SK-N-SH (cell line): ENCODE measurements around the gene ARHGAP26. TPM values are rescaled to one million over a fixed set of nuclear protein-coding genes. Genes with fewer than 3 reads are reported as not detected.

Experiments used
- CTCF ChIA-PET: fragments of 300-600, 350-600 bp; formaldehyde crosslinking; extraction: SDS; loops from one replicate; lab custom pipeline; 2021; lab: Yijun Ruan, JAX
- POLR2A ChIA-PET: fragments of 350-600 bp; sonication (Branson Sonifier 250); formaldehyde crosslinking; extraction: SDS; loops from one replicate; lab custom pipeline; 2020; ENCODE audit warnings: antibody characterized with exemption, inconsistent platforms; lab: Yijun Ruan, JAX
- DNase-seq: peaks from one replicate; pipeline ENCODE4 v3.0.0; 2012
- H2AFZ ChIP-seq: fragments of 200-600 bp; sonication (generic); 2 replicates; pipeline ENCODE4 v1.8.1; 2016; ENCODE audit warnings: antibody characterized with exemption, mild to moderate bottlenecking, low read depth
- H3F3A ChIP-seq: fragments of 200-600 bp; sonication (generic); replicated peaks from 2 replicates; pipeline ENCODE3; 2016; ENCODE audit warnings: antibody characterized with exemption, mild to moderate bottlenecking; ENCODE audit not compliant: insufficient read depth
- H3K27ac ChIP-seq, 2 experiments: fragments of 200-500 bp in 1 of 2; fragments of 200-600 bp in 1 of 2; sonication (Bioruptor generic) in 1 of 2; sonication (generic), shearing (Covaris generic) in 1 of 2; 2 replicates each; pipeline versions ENCODE4 v1.5.1 to v1.6.1; 2014 to 2016; ENCODE audit warnings: low read depth in 2 of 2, inconsistent platforms in 1 of 2, low read length in 1 of 2, mild to moderate bottlenecking in 1 of 2, mixed read lengths in 1 of 2
- H3K27me3 ChIP-seq: fragments of 200-600 bp; sonication (generic), shearing (Covaris generic); 2 replicates; pipeline ENCODE4 v1.6.1; 2016; ENCODE audit warnings: mixed run types; ENCODE audit not compliant: insufficient read depth
- H3K36me3 ChIP-seq, 2 experiments: fragments of 200-500 bp in 1 of 2; fragments of 200-600 bp in 1 of 2; sonication (Bioruptor generic) in 1 of 2; sonication (generic) in 1 of 2; replicated peaks in 1 of 2; 2 replicates each; pipeline versions ENCODE3 to v1.5.1; 2014 to 2016; ENCODE audit warnings: low read length in 1 of 2, mild to moderate bottlenecking in 1 of 2; ENCODE audit not compliant: insufficient read depth in 2 of 2, control insufficient read depth in 1 of 2
- H3K4me1 ChIP-seq, 2 experiments: fragments of 200-500 bp in 1 of 2; fragments of 200-600 bp in 1 of 2; sonication (Bioruptor generic) in 1 of 2; sonication (generic), shearing (Covaris generic) in 1 of 2; 2 replicates each; pipeline versions ENCODE4 v1.5.1 to v1.6.1; 2014 to 2016; ENCODE audit warnings: low read depth in 1 of 2, low read length in 1 of 2, mixed run types in 1 of 2; ENCODE audit not compliant: insufficient read depth in 2 of 2, control insufficient read depth in 1 of 2
- H3K4me2 ChIP-seq: fragments of 200-600 bp; sonication (generic), shearing (Covaris generic); 2 replicates; pipeline ENCODE4 v1.6.1; 2017; ENCODE audit warnings: mixed run types
- H3K4me3 ChIP-seq, 2 experiments: fragments of 200-500 bp in 1 of 2; fragments of 200-600 bp in 1 of 2; sonication (Bioruptor generic) in 1 of 2; sonication (generic), shearing (Covaris generic) in 1 of 2; 2 replicates each; pipeline versions ENCODE4 v1.5.1 to v1.8.1; 2014 to 2016; ENCODE audit warnings: low read depth in 2 of 2, inconsistent platforms in 1 of 2, low read length in 1 of 2, mild to moderate bottlenecking in 1 of 2, mixed read lengths in 1 of 2, moderate library complexity in 1 of 2
- H3K79me2 ChIP-seq: fragments of 200-600 bp; sonication (generic); 2 replicates; pipeline ENCODE4 v1.8.1; 2017; ENCODE audit warnings: mild to moderate bottlenecking; ENCODE audit not compliant: insufficient read depth
- H3K9ac ChIP-seq: fragments of 200-600 bp; sonication (generic); 2 replicates; pipeline ENCODE4 v1.6.1; 2017; ENCODE audit warnings: mixed run types
- H3K9me2 ChIP-seq: fragments of 200-600 bp; sonication (generic); 2 replicates; pipeline ENCODE4 v1.6.1; 2017; ENCODE audit warnings: mixed run types
- H3K9me3 ChIP-seq: fragments of 200-600 bp; sonication (generic); 2 replicates; pipeline ENCODE4 v1.6.1; 2017; ENCODE audit warnings: mixed run types, mild to moderate bottlenecking, moderate library complexity
- H4K20me1 ChIP-seq: fragments of 200-600 bp; sonication (generic); 2 replicates; pipeline ENCODE4 v1.6.1; 2017; ENCODE audit warnings: mild to moderate bottlenecking, mixed run types; ENCODE audit not compliant: insufficient read depth
- CHD2 ChIP-seq: fragments of 150-350 bp; IDR thresholded peaks from 2 replicates; pipeline ENCODE4 v1.6.1; 2018; ENCODE audit warnings: low read length; ENCODE audit not compliant: partially characterized antibody
- EZH2phosphoT487 ChIP-seq: fragments of 200-600 bp; sonication (generic); IDR thresholded peaks from 2 replicates; pipeline ENCODE4 v1.6.1; 2017; ENCODE audit warnings: low read depth, mixed run types, mild to moderate bottlenecking, antibody characterized with exemption, moderate library complexity, borderline replicate concordance
- FOSL2 ChIP-seq: IDR thresholded peaks from 2 replicates; pipeline ENCODE4 v1.4.0; 2012; ENCODE audit warnings: low read depth, mild to moderate bottlenecking, moderate library complexity, borderline replicate concordance
- IRF3 ChIP-seq: fragments of 150-350 bp; IDR thresholded peaks from 2 replicates; pipeline ENCODE4 v1.6.1; 2016; ENCODE audit warnings: mild to moderate bottlenecking, low read depth, low read length
- MAX ChIP-seq: IDR thresholded peaks from 2 replicates; pipeline ENCODE4 v1.4.0; 2012; ENCODE audit warnings: low read depth
- MXI1 ChIP-seq: IDR thresholded peaks from 2 replicates; pipeline ENCODE4 v1.6.1; 2012; ENCODE audit warnings: mild to moderate bottlenecking, low read depth, low read length, improper control_type of control experiment
- NRF1 ChIP-seq: IDR thresholded peaks from 2 replicates; pipeline ENCODE4 v1.6.1; 2012; ENCODE audit warnings: low read depth, mild to moderate bottlenecking, low read length
- RAD21 ChIP-seq: IDR thresholded peaks from 2 replicates; pipeline ENCODE4 v1.6.1; 2012; ENCODE audit warnings: mild to moderate bottlenecking, low read length
- RCOR1 ChIP-seq: fragments of 150-350 bp; IDR thresholded peaks from 2 replicates; pipeline ENCODE4 v1.6.1; 2017; ENCODE audit warnings: antibody characterized with exemption, low read length
- RXRA ChIP-seq: IDR thresholded peaks from 2 replicates; pipeline ENCODE4 v1.4.0; 2012; ENCODE audit warnings: low read depth, mild to moderate bottlenecking, borderline replicate concordance
- SIN3A ChIP-seq: IDR thresholded peaks from 2 replicates; pipeline ENCODE4 v1.6.1; 2012; ENCODE audit warnings: low read depth, mild to moderate bottlenecking, low read length, moderate library complexity, borderline replicate concordance
- SMC3 ChIP-seq: IDR thresholded peaks from 2 replicates; pipeline ENCODE4 v1.6.1; 2012; ENCODE audit warnings: low read depth, low read length, improper control_type of control experiment
- TAF1 ChIP-seq: IDR thresholded peaks from 2 replicates; pipeline ENCODE4 v1.6.1; 2012; ENCODE audit warnings: low read depth, mild to moderate bottlenecking, low read length, moderate library complexity, borderline replicate concordance
- TEAD4 ChIP-seq: IDR thresholded peaks from 2 replicates; pipeline ENCODE4 v1.4.0; 2012; ENCODE audit warnings: mild to moderate bottlenecking, borderline replicate concordance; ENCODE audit not compliant: insufficient read depth
- USF2 ChIP-seq: fragments of 150-350 bp; IDR thresholded peaks from 2 replicates; pipeline ENCODE4 v1.6.1; 2017; ENCODE audit warnings: antibody characterized with exemption, low read length, low read depth, borderline replicate concordance
- YY1 ChIP-seq: IDR thresholded peaks from 2 replicates; pipeline ENCODE4 v1.4.0; 2012; ENCODE audit warnings: low read depth, mild to moderate bottlenecking
- WGBS: methylation state at CpG from one replicate; pipeline ENCODE4 v1.1.6; 2017; ENCODE audit warnings: low lambda C conversion rate; 5-methylcytosine and 5-hydroxymethylcytosine counted together
- polyA plus RNA-seq, 3 experiments: library from polyadenylated mRNA; depleted of rRNA; stranded (reverse); fragments of >200 nt; gene quantifications; 2 replicates each; pipeline ENCODE4 v1.2.3, GENCODE V29; 2012

ARHGAP26 gene
- polyA plus RNA-seq, 1 of the 3 experiments (the other 2 are of a cell fraction): 6.1 TPM

- 99% methylated on average over 5 of the region's 5 CpGs for WGBS
- Histone ChIP-seq H3K9ac (no peak overlapping the region), H3K27me3 (no peaks in the 10 kb centered on the region), H3K4me2 (no peak overlapping the region), H4K20me1 (no peaks in the 10 kb centered on the region), H3F3A (peaks cover 9% of the 10 kb centered on the region), H3K9me2 (no peaks in the 10 kb centered on the region)
- POLR2A ChIA-PET: no interaction called here
- TF ChIP-seq USF2 (no peak), MXI1 (no peak), SMC3 (no peak)
- TF ChIP-seq, all 33 proteins: peak for 0
- Histone ChIP-seq H2AFZ (no peak overlapping the region), H3K79me2 (no peaks in the 10 kb centered on the region), H3K4me3 (no peak overlapping the region), H3K4me1 (peaks cover 0 to 5% of the 10 kb centered on the region in 2 experiments; a peak in 3 of 4 replicates), H3K27ac (no peak overlapping the region; a peak in 1 of 4 replicates), H3K9me3 (no peaks in the 10 kb centered on the region), H3K36me3 (peaks cover 0 to 4% of the 10 kb centered on the region in 2 experiments)
- DNase-seq: no peak
- CTCF ChIA-PET: no interaction called here
Measured at GRCh38 chr5:142972064-142972570, 201.9 kb downstream of the ARHGAP26 start.

- no peak overlapping the region for H3K4me2 ChIP-seq
- no peaks in the 10 kb centered on the region for H3K79me2 ChIP-seq
- TF ChIP-seq RAD21 (no peak), TEAD4 (no peak), EZH2phosphoT487 (no peak)
- H3K9ac ChIP-seq: no peak overlapping the region
- no peak overlapping the region for H3K4me3 ChIP-seq
- H3K4me1 ChIP-seq: peaks cover 0 to 13% of the 10 kb centered on the region in 2 experiments; a peak in 3 of 4 replicates
- no peaks in the 10 kb centered on the region for H3K9me2 ChIP-seq
- H3F3A ChIP-seq: peaks cover 20% of the 10 kb centered on the region
- no peak for DNase-seq
- no peaks in the 10 kb centered on the region for H3K27me3 ChIP-seq
- H3K36me3 ChIP-seq: no peaks in the 10 kb centered on the region
- no peak overlapping the region for H3K27ac ChIP-seq
- WGBS: 92% methylated on average over 3 of the region's 3 CpGs
- POLR2A ChIA-PET: no interaction called here
- CTCF ChIA-PET: interaction anchor here (0.6 to 1.0 kb wide), 2 partner anchors 20 to 86 kb away, joined by 3 to 4 read pairs; no protein-coding TSS in a partner anchor
- H4K20me1 ChIP-seq: no peaks in the 10 kb centered on the region
- H3K9me3 ChIP-seq: no peaks in the 10 kb centered on the region
- H2AFZ ChIP-seq: no peak overlapping the region
Measured at GRCh38 chr5:142973932-142974331, 203.8 kb downstream of the ARHGAP26 start.

DNA sequence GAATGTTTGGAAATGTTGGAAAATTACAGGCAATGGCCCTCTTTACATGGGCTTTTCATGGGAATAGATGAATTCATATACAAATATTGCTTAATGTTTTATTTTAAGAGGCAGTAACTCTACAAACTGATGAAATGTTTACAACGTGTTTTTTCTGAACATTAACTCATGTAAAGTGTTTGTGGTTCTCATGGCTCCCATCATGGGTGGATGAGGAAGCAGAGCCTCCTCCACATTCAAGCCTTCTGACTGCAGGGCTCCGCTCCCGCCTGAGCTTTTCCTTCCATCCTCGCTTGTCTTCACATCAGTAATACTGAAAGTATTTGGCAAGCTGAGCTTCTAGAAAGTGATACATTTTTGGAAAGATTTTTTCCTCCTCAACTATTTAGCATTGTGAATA lies 204.2 kb downstream of the ARHGAP26 start:
- Histone ChIP-seq H3K27ac (no peak overlapping the region), H3K4me1 (peaks cover 4 to 17% of the 10 kb centered on the region in 2 experiments), H3K4me3 (no peak overlapping the region), H3K9me3 (no peaks in the 10 kb centered on the region), H3K27me3 (no peaks in the 10 kb centered on the region), H2AFZ (no peak overlapping the region), H3K4me2 (no peak overlapping the region), H3F3A (peaks cover 20% of the 10 kb centered on the region), H3K9ac (no peak overlapping the region), H3K79me2 (no peaks in the 10 kb centered on the region), H4K20me1 (no peaks in the 10 kb centered on the region), H3K9me2 (no peaks in the 10 kb centered on the region), H3K36me3 (no peaks in the 10 kb centered on the region)
- WGBS: 87% methylated on average over 4 of the region's 4 CpGs
- CTCF ChIA-PET: interaction anchor here (0.6 to 1.0 kb wide), 2 partner anchors 20 to 86 kb away, joined by 3 to 4 read pairs; no protein-coding TSS in a partner anchor
- no peak for DNase-seq
- POLR2A ChIA-PET: no interaction called here
- no peak for TF ChIP-seq YY1
- TF ChIP-seq SIN3A: no peak
- no peak for TF ChIP-seq TAF1
- no peak for TF ChIP-seq USF2
- no peak for TF ChIP-seq MAX
- TF ChIP-seq CHD2: no peak
- TF ChIP-seq SMC3: no peak
- no peak for TF ChIP-seq RAD21
- no peak for TF ChIP-seq MXI1
- TF ChIP-seq EZH2phosphoT487: no peak
- no peak for TF ChIP-seq RCOR1
- TF ChIP-seq NRF1: no peak
- no peak for TF ChIP-seq IRF3
- TF ChIP-seq FOSL2: no peak
- TF ChIP-seq RXRA: no peak
